HG03432 (cell line): ENCODE data around the gene CASTOR2.
"Not testable (repeated sequence)": the region's sequence is repeated elsewhere in the genome, so short reads cannot be mapped to it uniquely, and the experiment has no call there.

Experiments
- ATAC-seq: cut with Tn5 transposase; IDR thresholded peaks from one replicate; pipeline ENCODE4 v1.9.1; 2021; ENCODE audit warnings: mild to moderate bottlenecking, moderate library complexity; ENCODE audit not compliant: unreplicated experiment

CASTOR2 gene

DNA sequence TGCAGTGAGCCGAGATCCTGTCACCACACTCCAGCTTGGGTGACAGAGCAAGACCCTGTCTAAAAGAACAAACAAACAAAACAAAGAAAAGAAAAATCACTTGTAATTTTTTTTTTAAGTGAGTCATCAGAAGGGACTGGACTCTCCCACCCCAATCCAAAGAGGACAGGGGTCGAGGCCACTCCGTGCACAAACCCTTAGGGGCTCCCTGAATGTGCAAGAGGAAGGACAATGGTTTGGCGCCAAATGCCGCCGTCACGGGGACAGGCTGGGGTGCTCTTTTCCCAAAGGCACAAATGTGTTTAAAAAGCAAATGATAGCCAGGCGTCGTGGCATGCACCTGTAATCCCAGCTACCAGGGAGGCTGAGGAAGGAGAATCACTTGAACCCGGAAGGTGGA lies 85.3 kb downstream of the CASTOR2 start:
- no peak for ATAC-seq

DNA sequence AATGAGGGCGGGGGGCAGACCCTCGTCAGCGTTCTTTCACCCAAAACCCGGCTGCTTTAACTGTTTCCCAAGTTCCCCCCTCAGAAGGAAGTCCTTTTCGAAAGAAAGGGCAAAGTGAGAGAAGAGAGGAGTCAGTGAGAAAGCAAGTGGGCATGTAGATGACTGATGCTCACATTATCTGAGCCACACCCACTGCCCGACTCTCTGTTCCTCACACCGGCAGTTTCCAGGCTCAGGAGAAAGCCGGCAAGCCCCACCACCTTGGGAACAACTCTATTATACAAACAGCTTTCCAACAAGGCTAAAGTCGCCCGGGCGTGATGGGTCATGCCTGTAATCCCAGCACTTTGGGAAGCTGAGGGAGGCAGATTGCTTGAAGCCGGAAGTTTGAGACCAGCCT lies 86.0 kb downstream of the CASTOR2 start:
- ATAC-seq = no peak

GRCh38 chr7:75054744-75055143 lies 90.2 kb downstream of the CASTOR2 start:
- ATAC-seq = no peak

DNA sequence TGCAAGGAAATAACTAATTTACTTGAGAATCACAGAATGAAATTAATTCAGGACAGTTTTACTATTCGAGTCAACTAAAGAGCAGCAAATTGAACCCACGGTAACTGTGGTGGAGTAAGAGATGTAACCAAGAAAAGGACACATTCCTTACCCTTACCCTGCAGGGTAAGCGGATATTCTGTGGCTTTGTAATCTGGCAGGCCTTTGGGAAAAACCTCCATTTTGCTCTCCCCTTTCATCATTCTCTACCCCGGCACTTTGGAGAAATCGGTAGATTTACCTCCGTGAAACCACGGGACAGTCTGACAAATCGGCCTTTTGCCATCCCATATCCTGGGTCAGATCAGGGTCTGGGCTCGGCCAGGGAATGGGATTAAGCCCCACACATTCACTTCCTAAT lies 90.7 kb downstream of the CASTOR2 start:
- ATAC-seq = no peak

- no peak for ATAC-seq
Observed at GRCh38 chr7:75055830-75056772, 91.6 kb downstream of the CASTOR2 start.

DNA sequence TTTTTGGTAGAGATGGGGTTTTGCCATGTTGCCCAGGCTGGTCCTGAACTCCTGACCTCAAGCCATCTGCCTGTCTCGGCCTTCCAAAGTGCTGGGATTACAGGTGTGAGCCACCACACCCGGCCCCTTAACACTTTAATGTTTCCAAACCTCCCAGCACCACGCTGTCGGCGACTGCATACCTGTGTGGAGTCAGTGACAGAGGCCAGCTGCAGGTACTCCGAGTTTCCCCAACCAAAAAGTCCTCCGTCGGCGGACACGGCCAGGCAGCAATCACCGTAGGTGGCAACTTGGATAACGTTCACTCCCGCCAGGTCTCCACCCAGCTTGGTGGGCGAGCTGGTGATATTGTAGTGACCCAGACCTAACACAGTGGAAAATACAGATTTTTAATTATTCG lies 93.9 kb downstream of the CASTOR2 start:
- no peak for ATAC-seq

DNA sequence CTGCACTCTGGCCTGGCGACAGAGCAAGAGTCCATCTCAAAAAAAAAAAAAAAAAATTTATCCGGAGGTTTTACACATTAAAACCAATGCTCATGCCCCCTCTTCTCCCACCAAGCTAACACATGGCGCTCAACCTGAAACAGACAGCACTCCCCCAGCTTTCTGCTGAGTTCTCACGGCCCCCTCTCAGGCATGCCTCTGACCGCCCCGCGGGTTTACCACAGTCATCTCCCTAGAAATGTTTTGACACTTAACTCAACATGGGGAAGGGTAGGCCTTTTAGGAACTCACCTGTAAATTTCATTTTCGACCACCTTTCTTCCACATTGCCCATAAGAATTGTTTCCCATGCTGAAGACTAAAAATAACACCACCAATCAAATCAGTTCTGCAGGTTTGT lies 99.8 kb downstream of the CASTOR2 start:
- no peak for ATAC-seq

DNA sequence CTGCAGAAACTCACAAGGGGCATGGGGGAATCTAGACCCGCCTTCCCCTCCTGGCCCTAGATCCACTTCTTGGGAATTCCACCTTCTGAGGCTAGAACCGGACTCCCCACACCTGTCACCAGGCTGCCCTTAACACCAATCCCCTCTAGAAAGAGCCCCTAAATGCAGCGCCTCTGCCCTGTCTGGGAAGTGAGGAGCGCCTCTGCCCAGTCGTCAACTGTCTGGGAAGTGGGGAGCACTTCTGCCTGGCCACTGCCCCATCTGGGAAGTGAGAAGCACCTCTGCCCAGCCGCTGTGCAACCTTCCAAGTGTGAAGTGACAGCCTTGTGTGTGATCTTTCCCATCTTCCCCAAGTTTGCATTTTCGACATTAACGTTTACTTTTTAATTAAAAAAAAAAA lies 100.3 kb downstream of the CASTOR2 start:
- ATAC-seq = no peak

DNA sequence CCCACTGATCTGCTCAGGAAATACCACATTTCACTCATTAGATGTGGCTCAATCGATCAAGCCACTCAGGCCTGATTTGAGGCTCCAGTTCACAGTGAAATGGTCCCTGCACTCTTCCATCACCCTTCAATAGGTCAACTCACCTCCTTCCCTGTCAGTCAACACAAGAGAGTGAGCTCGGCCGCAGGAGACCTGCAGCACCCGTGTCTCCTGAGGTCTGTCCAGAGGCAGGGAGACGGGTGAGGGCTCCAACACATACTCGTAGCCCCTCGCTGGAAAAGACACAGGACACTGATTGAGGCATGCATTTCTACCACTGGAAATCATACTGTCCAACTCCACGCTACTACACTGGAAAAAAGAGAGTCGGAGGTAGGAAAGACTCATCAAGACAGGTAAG lies 102.0 kb downstream of the CASTOR2 start:
- ATAC-seq = no peak

DNA sequence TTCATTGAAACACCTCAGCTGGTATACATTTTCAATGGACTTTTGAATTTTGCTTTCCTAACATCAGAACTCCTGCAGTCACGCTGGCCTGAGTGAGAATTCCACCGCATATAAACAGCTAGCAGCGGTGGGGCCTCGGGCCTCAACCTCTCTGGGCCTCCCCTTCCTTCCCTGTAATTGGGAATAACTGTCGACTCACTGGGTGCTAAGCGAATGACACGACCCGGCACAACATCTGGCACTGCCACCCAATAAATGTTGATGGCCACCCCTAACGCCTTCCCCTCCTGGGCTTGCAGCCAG lies 108.4 kb downstream of the CASTOR2 start:
- no peak for ATAC-seq

DNA sequence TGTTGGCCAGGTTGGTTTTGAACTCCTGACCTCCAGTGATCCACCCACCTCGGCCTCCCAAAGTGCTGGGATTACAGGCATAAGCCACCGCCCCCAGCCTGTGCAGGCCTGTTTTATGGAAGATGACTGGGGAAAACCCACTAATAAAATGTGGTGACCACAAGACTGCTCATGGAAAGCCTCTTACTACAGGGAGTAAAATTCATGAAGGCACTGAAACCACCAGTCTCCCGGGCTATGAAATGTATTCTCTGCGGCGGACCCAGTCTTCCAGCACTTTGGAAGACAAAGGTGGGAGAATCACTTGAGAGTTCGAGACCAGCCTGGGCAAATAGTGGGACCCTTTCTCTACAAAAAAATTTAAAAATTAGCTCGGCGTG lies 109.7 kb downstream of the CASTOR2 start:
- not testable (repeated sequence) for ATAC-seq
